B cell (primary cell): Measurements from ENCODE around the gene GNG10. TPM values are rescaled to one million over a fixed set of nuclear protein-coding genes. Genes with fewer than 3 reads are reported as not detected.

Source experiments
- ATAC-seq: fragments of 200-7000 bp; cut with Tn5 transposase; one replicate; pipeline ENCODE4 v1.10.0; 2021; ENCODE audit warnings: low read depth, mild to moderate bottlenecking, moderate number of reproducible peaks, moderate library complexity
- CTCF ChIA-PET: fragments of 350-600 bp; sonication (Branson Sonifier 250); formaldehyde crosslinking; loops from one replicate; lab custom pipeline; 2021; ENCODE audit warnings: antibody characterized with exemption, inconsistent platforms; lab: Charles Lee
- POLR2A ChIA-PET: fragments of 350-600 bp; sonication (Branson Sonifier 250); formaldehyde crosslinking; loops from one replicate; lab custom pipeline; 2021; ENCODE audit warnings: antibody characterized with exemption; lab: Charles Lee
- DNase-seq: peaks from one replicate; pipeline ENCODE4 v3.0.0; 2013
- H2AFZ ChIP-seq: 2 replicates; pipeline ENCODE4 v1.6.1; 2012; ENCODE audit warnings: mild to moderate bottlenecking, low read depth, low read length; ENCODE audit not compliant: insufficient read depth, poor library complexity, severe bottlenecking
- H3K27ac ChIP-seq, 2 donors: 1 replicate in 1 of 2; 2 replicates in 1 of 2; pipeline ENCODE4 v1.5.1; 2012 to 2013; ENCODE audit warnings: low read length in 2 of 2, mild to moderate bottlenecking in 2 of 2, moderate library complexity in 1 of 2
- H3K27me3 ChIP-seq, 4 experiments: fragments of 200-600 bp in 1 of 4; sonication (generic) in 1 of 4; replicated peaks in 1 of 4; 1 replicate in 2 of 4; 2 replicates in 2 of 4; pipeline versions ENCODE4 v1.6.1 to v1.7.0; 2013 to 2016; ENCODE audit warnings: low read length in 3 of 4, mild to moderate bottlenecking in 2 of 4, mixed read lengths in 1 of 4, moderate library complexity in 1 of 4; ENCODE audit not compliant: insufficient read depth in 4 of 4, control insufficient read depth in 3 of 4; ENCODE audit errors: control extremely low read depth in 1 of 4
- H3K36me3 ChIP-seq, 2 experiments: replicated peaks in 1 of 2; 1 replicate in 1 of 2; 2 replicates in 1 of 2; pipeline versions ENCODE4 v1.6.1 to v1.7.1; 2013; ENCODE audit warnings: low read length in 1 of 2; ENCODE audit not compliant: insufficient read depth in 2 of 2, control insufficient read depth in 1 of 2; ENCODE audit errors: control extremely low read depth in 1 of 2, extremely low read depth in 1 of 2
- H3K4me1 ChIP-seq, 2 donors: fragments of 200-600 bp in 1 of 2; sonication (generic) in 1 of 2; 1 replicate in 1 of 2; 2 replicates in 1 of 2; pipeline versions ENCODE4 v1.5.1 to v1.6.1; 2013 to 2017; ENCODE audit warnings: low read length in 2 of 2; ENCODE audit not compliant: control insufficient read depth in 2 of 2, insufficient read depth in 2 of 2
- H3K4me2 ChIP-seq: replicated peaks from 2 replicates; pipeline ENCODE3; 2012; ENCODE audit warnings: mild to moderate bottlenecking, low read depth, low read length; ENCODE audit not compliant: poor library complexity, severe bottlenecking
- H3K4me3 ChIP-seq, 5 experiments: fragments of 200-600 bp in 1 of 5; sonication (generic) in 1 of 5; 1 replicate in 3 of 5; 2 replicates in 2 of 5; pipeline versions ENCODE4 v1.5.1 to v1.7.0; 2011 to 2016; ENCODE audit warnings: low read length in 4 of 5, mild to moderate bottlenecking in 4 of 5, low read depth in 2 of 5, control low read depth in 1 of 5, moderate library complexity in 1 of 5; ENCODE audit not compliant: insufficient read depth in 1 of 5; ENCODE audit errors: control extremely low read depth in 1 of 5, extremely low read depth in 1 of 5
- H3K79me2 ChIP-seq: fragments of 200-600 bp; sonication (generic); one replicate; pipeline ENCODE4 v1.6.0; 2016; ENCODE audit warnings: low read length; ENCODE audit not compliant: control insufficient read depth, insufficient read depth
- H3K9ac ChIP-seq: fragments of 200-600 bp; sonication (generic); 2 replicates; pipeline ENCODE4 v1.6.1; 2017; ENCODE audit warnings: mild to moderate bottlenecking, low read length, moderate library complexity
- H3K9me3 ChIP-seq, 3 donors: one replicate each; pipeline versions ENCODE4 v1.6.1 to v1.7.1; 2013; ENCODE audit warnings: low read length in 2 of 3; ENCODE audit not compliant: control insufficient read depth in 2 of 3, insufficient read depth in 1 of 3; ENCODE audit errors: control extremely low read depth in 1 of 3
- H4K20me1 ChIP-seq: 2 replicates; pipeline ENCODE4 v1.6.0; 2012; ENCODE audit warnings: mild to moderate bottlenecking, low read length; ENCODE audit not compliant: insufficient read depth, control insufficient read depth, poor library complexity, severe bottlenecking
- H3K27ac Mint-ChIP-seq: one replicate; pipeline ENCODE4 v1.8.0; 2021; ENCODE audit warnings: mixed read lengths
- H3K27me3 Mint-ChIP-seq: one replicate; pipeline ENCODE4 v1.8.0; 2021; ENCODE audit warnings: mixed read lengths
- H3K4me1 Mint-ChIP-seq: one replicate; pipeline ENCODE4 v1.8.0; 2021; ENCODE audit warnings: mixed read lengths
- H3K4me3 Mint-ChIP-seq: one replicate; pipeline ENCODE4 v1.8.0; 2021; ENCODE audit warnings: mixed read lengths
- H3K9me3 Mint-ChIP-seq: one replicate; pipeline ENCODE4 v1.8.0; 2022; ENCODE audit warnings: mixed read lengths; ENCODE audit not compliant: insufficient read depth
- CTCF ChIP-seq: fragments of 200-600 bp; IDR thresholded peaks from one replicate; pipeline ENCODE4 v1.8.0; 2022; ENCODE audit warnings: antibody characterized with exemption, mild to moderate bottlenecking
- EZH2 ChIP-seq: IDR thresholded peaks from 2 replicates; pipeline ENCODE4 v1.6.1; 2012; ENCODE audit warnings: borderline replicate concordance, low read depth, mild to moderate bottlenecking, moderate library complexity, low read length; ENCODE audit not compliant: insufficient read depth, poor library complexity, severe bottlenecking
- WGBS: methylation state at CpG from one replicate; pipeline ENCODE4 v1.1.5; 2013; ENCODE audit warnings: missing lambda C conversion rate; ENCODE audit not compliant: insufficient coverage; 5-methylcytosine and 5-hydroxymethylcytosine counted together
- intact Hi-C: fragments of 100-400 bp; cut with micrococcal nuclease; formaldehyde crosslinking; loops from one replicate; pipeline ENCODE4 v1.10.0; 2022
- polyA plus RNA-seq: library from polyadenylated mRNA; depleted of rRNA; stranded (reverse); fragments of >200 nt; gene quantifications from 2 replicates; pipeline ENCODE4 v1.2.3, GENCODE V29; 2012
- total RNA-seq, 2 donors: library from RNA; stranded (reverse); fragments of 120-200 nt in 1 of 2; gene quantifications; 1 replicate in 1 of 2; 2 replicates in 1 of 2; pipeline versions ENCODE4 v1.2.3 to v1.2.4, GENCODE V29; 2013 to 2022

Gene GNG10
- total and polyA plus RNA-seq, 2 donors (not counting 1 experiment from before 2014, with no cell fraction given), result 7.2 to 10.6 TPM

- peaks cover 9% of the 10 kb centered on the region for H4K20me1 ChIP-seq
- H3K4me1 ChIP-seq, result peaks cover 15 to 17% of the 10 kb centered on the region in 2 donors
- H3K4me3 ChIP-seq, result no peak overlapping the region
- H2AFZ ChIP-seq, result no peak overlapping the region
- no peak overlapping the region for H3K27ac ChIP-seq
- no CpG with 5 or more reads among the region's 1 CpG for WGBS
- H3K9me3 ChIP-seq, result no peaks in the 10 kb centered on the region
- H3K36me3 ChIP-seq, result no peaks in the 10 kb centered on the region
- no peak overlapping the region for H3K4me2 ChIP-seq
- H3K9ac ChIP-seq, result no peak overlapping the region
- peaks cover 57% of the 10 kb centered on the region for H3K79me2 ChIP-seq
- DNase-seq (no peak), ATAC-seq (no peak)
- Mint-ChIP-seq H3K27ac (no peak overlapping the region), H3K27me3 (no peaks in the 10 kb centered on the region), H3K4me3 (peak overlapping the region; percentile 98), H3K9me3 (no peaks in the 10 kb centered on the region), H3K4me1 (peaks cover 39% of the 10 kb centered on the region)
- intact Hi-C loops, result loop anchor here (10.0 kb wide), 2 partner anchors 1641 to 1771 kb away; partner anchors contain the start of genes ALAD, CDC26 and PRPF4
- H3K27me3 ChIP-seq, result no peaks in the 10 kb centered on the region
- ChIA-PET POLR2A (no interaction called here), CTCF (no interaction called here)
- no peak for TF ChIP-seq EZH2
- TF ChIP-seq CTCF, result no peak
Measured at GRCh38 chr9:111633389-111633736, 28.0 kb upstream of the GNG10 start.

- intact Hi-C loops, result loop anchor here (10.0 kb wide), 2 partner anchors 1640 to 1770 kb away; partner anchors contain the start of genes ALAD, CDC26 and PRPF4
- no peak overlapping the region for H3K4me2 ChIP-seq
- Mint-ChIP-seq H3K4me3 (no peak overlapping the region), H3K9me3 (no peaks in the 10 kb centered on the region), H3K4me1 (peaks cover 39% of the 10 kb centered on the region), H3K27me3 (no peaks in the 10 kb centered on the region), H3K27ac (no peak overlapping the region)
- TF ChIP-seq CTCF (no peak), EZH2 (no peak)
- peaks cover 15 to 17% of the 10 kb centered on the region in 2 donors for H3K4me1 ChIP-seq
- WGBS, result no CpG with 5 or more reads among the region's 1 CpG
- H3K4me3 ChIP-seq, result no peak overlapping the region
- H3K27ac ChIP-seq, result no peak overlapping the region
- DNase-seq, result no peak
- POLR2A ChIA-PET, result no interaction called here
- no peaks in the 10 kb centered on the region for H3K9me3 ChIP-seq
- H4K20me1 ChIP-seq, result peaks cover 18% of the 10 kb centered on the region
- no peak for ATAC-seq
- H2AFZ ChIP-seq, result no peak overlapping the region
- H3K27me3 ChIP-seq, result no peaks in the 10 kb centered on the region
- no peak overlapping the region for H3K9ac ChIP-seq
- CTCF ChIA-PET, result no interaction called here
- peaks cover 69% of the 10 kb centered on the region for H3K79me2 ChIP-seq
- no peaks in the 10 kb centered on the region for H3K36me3 ChIP-seq
Measured at GRCh38 chr9:111634860-111635259, 26.5 kb upstream of the GNG10 start.
